Dorsolateral prefrontal cortex (tissue), 118 donors: Measurements from ENCODE around the gene CFAP65. TPM values are rescaled to one million over a fixed set of nuclear protein-coding genes. Genes with fewer than 3 reads are reported as not detected.

ENCODE experiments used
- microRNA-seq, 43 experiments: library from miRNA; unstranded; fragments of <30 nt; microRNA quantifications; one replicate each; pipeline ENCODE4 v1.2.0, GENCODE V29; 2022
- total RNA-seq, 120 experiments: library from RNA; stranded (reverse); gene quantifications; one replicate each; pipeline versions ENCODE4 v1.2.3 to v1.2.4, GENCODE V29; 2022

Gene CFAP65
- total RNA-seq, 120 experiments from 2014 or later: 0.48 to 4.0 (median 1.8) TPM

Small RNAs within 50 kb of the gene (microRNA-seq; reads per million reads assigned to microRNA genes)
- gene MIR3131: 0 to 1.7 (median 0) reads per million in 43 experiments
- 133 to 571 (median 247) reads per million in 43 experiments for gene MIR375

Other genes with a start within 250 kb of the CFAP65 start
- gene PRKAG3, start 209.7 kb downstream of the CFAP65 start, total RNA-seq: under 1 TPM in 2 of 120 experiments, not detected in 118; 0.44 to 0.60 TPM
- 1 to 10 TPM in 58 of 120 experiments, under 1 TPM in 56, not detected in 6; 0.31 to 4.9 (median 1.0) TPM for gene WNT6, start 181.7 kb downstream of the CFAP65 start, total RNA-seq
- gene WNT10A, start 160.7 kb downstream of the CFAP65 start, total RNA-seq: 1 to 10 TPM in 70 of 120 experiments, under 1 TPM in 49, not detected in 1; 0.25 to 3.3 (median 1.1) TPM
- gene CDK5R2, start 81.8 kb downstream of the CFAP65 start, total RNA-seq: 10 to 100 TPM; 19.1 to 99.0 (median 62.6) TPM
- 1 to 10 TPM in 7 of 120 experiments, under 1 TPM in 55, not detected in 58; 0.23 to 2.2 (median 0.44) TPM for gene FEV, start 56.3 kb downstream of the CFAP65 start, total RNA-seq
- 1 to 10 TPM in 65 of 120 experiments, under 1 TPM in 14, not detected in 41; 0.57 to 5.4 (median 1.4) TPM for gene CRYBA2, start 48.1 kb downstream of the CFAP65 start, total RNA-seq
- under 1 TPM in 33 of 120 experiments, not detected in 87; 0.22 to 0.96 (median 0.31) TPM for gene IHH, start 19.4 kb upstream of the CFAP65 start, total RNA-seq
- 10 to 100 TPM in 62 of 120 experiments, 1 to 10 TPM in 58; 5.8 to 16.8 (median 10.2) TPM for gene NHEJ1, start 119.3 kb upstream of the CFAP65 start, total RNA-seq
- 1 to 10 TPM in 28 of 120 experiments, under 1 TPM in 59, not detected in 33; 0.17 to 4.5 (median 0.71) TPM for gene SLC23A3, start 128.5 kb upstream of the CFAP65 start, total RNA-seq
- 10 to 100 TPM; 30.8 to 60.2 (median 41.8) TPM for gene CNPPD1, start 135.4 kb upstream of the CFAP65 start, total RNA-seq
- 100 to 1,000 TPM; 151 to 274 (median 213) TPM for gene RETREG2, start 136.8 kb upstream of the CFAP65 start, total RNA-seq
- gene ZFAND2B, start 165.3 kb upstream of the CFAP65 start, total RNA-seq: 10 to 100 TPM; 32.2 to 63.9 (median 46.1) TPM
- 10 to 100 TPM; 25.8 to 68.6 (median 40.0) TPM for gene ABCB6, start 177.4 kb upstream of the CFAP65 start, total RNA-seq
- 100 to 1,000 TPM in 19 of 120 experiments, 10 to 100 TPM in 101; 65.7 to 122 (median 90.2) TPM for gene ATG9A, start 188.1 kb upstream of the CFAP65 start, total RNA-seq
- 100 to 1,000 TPM in 8 of 120 experiments, 10 to 100 TPM in 112; 34.9 to 110 (median 67.6) TPM for gene ANKZF1, start 188.3 kb upstream of the CFAP65 start, total RNA-seq
- gene GLB1L, start 203.9 kb upstream of the CFAP65 start, total RNA-seq: 10 to 100 TPM in 1 of 120 experiments, 1 to 10 TPM in 119; 2.9 to 10.5 (median 5.6) TPM
- gene STK16, start 204.0 kb upstream of the CFAP65 start, total RNA-seq: 10 to 100 TPM; 12.1 to 36.1 (median 21.5) TPM
- under 1 TPM in 7 of 120 experiments, not detected in 113; 0.36 to 0.56 (median 0.42) TPM for gene TUBA4B, start 211.7 kb upstream of the CFAP65 start, total RNA-seq
- gene TUBA4A, start 212.4 kb upstream of the CFAP65 start, total RNA-seq: 100 to 1,000 TPM in 118 of 120 experiments, 10 to 100 TPM in 2; 85.5 to 377 (median 243) TPM
- gene DNAJB2, start 237.8 kb upstream of the CFAP65 start, total RNA-seq: 100 to 1,000 TPM; 197 to 638 (median 283) TPM